Loucy (cell line): ENCODE measurements around the gene SNX25.

Experiments
- EZH2phosphoT487 ChIP-seq: fragments of 200-600 bp; IDR thresholded peaks from 2 replicates; pipeline ENCODE4 v1.6.1; 2018; ENCODE audit warnings: antibody characterized with exemption, mild to moderate bottlenecking, moderate library complexity, borderline replicate concordance
- TF ChIP-seq, protein P1 (sequence below): fragments of 200-600 bp; sonication (generic); conservative IDR thresholded peaks from 2 replicates; pipeline ENCODE4 v1.5.1; 2014; ENCODE audit warnings: mild to moderate bottlenecking, antibody characterized with exemption, low read length

DNA sequence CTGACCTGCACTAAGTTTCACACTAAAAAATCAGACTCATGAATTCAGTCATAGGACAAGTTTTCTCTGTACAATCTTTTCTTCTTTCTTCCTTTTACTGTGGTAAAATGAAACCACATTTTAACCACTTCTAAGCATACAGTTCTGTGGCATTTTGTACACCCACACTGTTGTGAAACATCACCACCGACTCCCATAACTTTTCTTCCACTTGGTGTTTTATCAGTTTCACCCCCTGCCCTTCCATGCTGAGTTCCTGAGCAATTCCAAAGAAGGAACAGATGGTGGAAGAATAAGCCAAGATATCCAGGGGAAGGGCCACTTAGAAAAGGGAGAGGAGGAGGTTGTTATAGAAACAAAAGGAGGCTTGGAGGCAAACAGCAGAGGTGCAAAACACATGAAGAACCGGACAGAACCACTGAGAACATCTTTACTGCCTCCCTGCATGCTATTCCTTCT is 43.8 kb upstream of the SNX25 start:
- TF ChIP-seq, protein P1, sequence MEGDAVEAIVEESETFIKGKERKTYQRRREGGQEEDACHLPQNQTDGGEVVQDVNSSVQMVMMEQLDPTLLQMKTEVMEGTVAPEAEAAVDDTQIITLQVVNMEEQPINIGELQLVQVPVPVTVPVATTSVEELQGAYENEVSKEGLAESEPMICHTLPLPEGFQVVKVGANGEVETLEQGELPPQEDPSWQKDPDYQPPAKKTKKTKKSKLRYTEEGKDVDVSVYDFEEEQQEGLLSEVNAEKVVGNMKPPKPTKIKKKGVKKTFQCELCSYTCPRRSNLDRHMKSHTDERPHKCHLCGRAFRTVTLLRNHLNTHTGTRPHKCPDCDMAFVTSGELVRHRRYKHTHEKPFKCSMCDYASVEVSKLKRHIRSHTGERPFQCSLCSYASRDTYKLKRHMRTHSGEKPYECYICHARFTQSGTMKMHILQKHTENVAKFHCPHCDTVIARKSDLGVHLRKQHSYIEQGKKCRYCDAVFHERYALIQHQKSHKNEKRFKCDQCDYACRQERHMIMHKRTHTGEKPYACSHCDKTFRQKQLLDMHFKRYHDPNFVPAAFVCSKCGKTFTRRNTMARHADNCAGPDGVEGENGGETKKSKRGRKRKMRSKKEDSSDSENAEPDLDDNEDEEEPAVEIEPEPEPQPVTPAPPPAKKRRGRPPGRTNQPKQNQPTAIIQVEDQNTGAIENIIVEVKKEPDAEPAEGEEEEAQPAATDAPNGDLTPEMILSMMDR, result no peak
- no peak; the same call in 1 of the 2 replicates for TF ChIP-seq EZH2phosphoT487
